HepG2 (cell line): ENCODE data around the gene SLC39A1.

Experiments
- KLF9 ChIP-seq: IDR thresholded peaks from 2 replicates; pipeline ENCODE4 v1.6.1; 2016; ENCODE audit warnings: low read depth
- ZBTB10 ChIP-seq: sonication (generic); formaldehyde crosslinking; IDR thresholded peaks from 2 replicates; pipeline ENCODE4 v1.4.0; 2020; ENCODE audit warnings: missing genetic modification reagents, borderline replicate concordance

GRCh38 chr1:153987621-153988020 lies 24.3 kb upstream of the SLC39A1 start:
- TF ChIP-seq ZBTB10 (CRISPR knock-in tag), result no peak
- no peak for TF ChIP-seq KLF9 (CRISPR knock-in tag)
